Endothelial cell of umbilical vein (primary cell): ENCODE results near the gene ANGPTL1. TPM values are rescaled to one million over a fixed set of nuclear protein-coding genes. Genes with fewer than 3 reads are reported as not detected.

ENCODE experiments used
- BruUV-seq: library from RNA; stranded (reverse); fragments of 400-500 nt; replicated peaks from 2 replicates; lab custom pipeline; 2021; lab: Mats Ljungman, UMichigan
- CTCF ChIA-PET: fragments of 300-600, 350-600 bp; sonication (Branson Sonifier 250); formaldehyde crosslinking; loops from one replicate; lab custom pipeline; 2021; ENCODE audit warnings: antibody characterized with exemption, inconsistent platforms; lab: Charles Lee
- POLR2A ChIA-PET: fragments of 300-600, 350-600 bp; sonication (Branson Sonifier 250); formaldehyde crosslinking; loops from one replicate; lab custom pipeline; 2021; ENCODE audit warnings: antibody characterized with exemption, inconsistent platforms; lab: Charles Lee
- DNase-seq: peaks from one replicate; pipeline ENCODE4 v3.0.0-alpha.2; 2011; ENCODE audit warnings: low read depth, low spot score
- FAIRE-seq: peaks from 2 replicates; lab custom pipeline; 2011; peaks lifted over from hg19 to GRCh38; lab: Jason Lieb, UNC
- H2AFZ ChIP-seq: 2 replicates; pipeline ENCODE4 v1.6.0; 2012; ENCODE audit warnings: low read depth, low read length, control low read depth, inconsistent platforms
- H3K27ac ChIP-seq: 2 replicates; pipeline ENCODE4 v1.5.1; 2011; ENCODE audit warnings: low read depth, mild to moderate bottlenecking, control low read depth, low read length, moderate library complexity; ENCODE audit not compliant: insufficient read depth
- H3K27me3 ChIP-seq, 2 experiments: 2 replicates each; pipeline versions ENCODE4 v1.6.0 to v1.6.1; 2011; ENCODE audit warnings: low read length in 2 of 2, mixed read lengths in 1 of 2; ENCODE audit not compliant: control insufficient read depth in 2 of 2, insufficient read depth in 2 of 2
- H3K36me3 ChIP-seq, 2 experiments: 2 replicates in 1 of 2; 3 replicates in 1 of 2; pipeline ENCODE4 v1.5.1; 2011; ENCODE audit warnings: low read length in 2 of 2, mild to moderate bottlenecking in 1 of 2, moderate library complexity in 1 of 2; ENCODE audit not compliant: control insufficient read depth in 2 of 2, insufficient read depth in 2 of 2; ENCODE audit errors: extremely low read depth in 1 of 2
- H3K4me1 ChIP-seq: 3 replicates; pipeline ENCODE4 v1.5.1; 2011; ENCODE audit warnings: mild to moderate bottlenecking, low read length; ENCODE audit not compliant: control insufficient read depth, insufficient read depth; ENCODE audit errors: extremely low read depth
- H3K4me2 ChIP-seq: 2 replicates; pipeline ENCODE4 v1.6.1; 2011; ENCODE audit warnings: low read length, control low read depth, mixed read lengths; ENCODE audit not compliant: insufficient read depth
- H3K4me3 ChIP-seq, 3 experiments: fragments of 200-600 bp in 1 of 3; sonication (generic), shearing (Covaris generic) in 1 of 3; replicated peaks in 1 of 3; 2 replicates each; pipeline ENCODE4 v1.5.1; 2011 to 2016; ENCODE audit warnings: control low read depth in 3 of 3, low read length in 3 of 3, mild to moderate bottlenecking in 2 of 3, inconsistent platforms in 1 of 3, low read depth in 1 of 3, moderate library complexity in 1 of 3; ENCODE audit not compliant: insufficient read depth in 1 of 3
- H3K79me2 ChIP-seq: 2 replicates; pipeline ENCODE4 v1.6.0; 2012; ENCODE audit warnings: low read length, inconsistent platforms; ENCODE audit not compliant: control insufficient read depth, insufficient read depth
- H3K9ac ChIP-seq: replicated peaks from 2 replicates; pipeline ENCODE3; 2011; ENCODE audit warnings: low read length, control low read depth; ENCODE audit not compliant: insufficient read depth; ENCODE audit errors: extremely low read depth
- H3K9me1 ChIP-seq: replicated peaks from 3 replicates; pipeline ENCODE4 v1.6.0; 2011; ENCODE audit warnings: mild to moderate bottlenecking, low read length; ENCODE audit not compliant: control insufficient read depth, insufficient read depth; ENCODE audit errors: extremely low read depth
- H3K9me3 ChIP-seq: replicated peaks from 2 replicates; pipeline ENCODE4 v1.5.1; 2012; ENCODE audit warnings: low read length, inconsistent platforms; ENCODE audit not compliant: control insufficient read depth, insufficient read depth
- H4K20me1 ChIP-seq: replicated peaks from 2 replicates; pipeline ENCODE3; 2011; ENCODE audit warnings: mild to moderate bottlenecking, low read length; ENCODE audit not compliant: control insufficient read depth, insufficient read depth; ENCODE audit errors: extremely low read depth
- CTCF ChIP-seq, 2 donors: IDR thresholded peaks; 1 replicate in 1 of 2; 2 replicates in 1 of 2; pipeline ENCODE4 v1.5.1; 2011; ENCODE audit warnings: low read length in 2 of 2, mild to moderate bottlenecking in 2 of 2, moderate library complexity in 2 of 2, control low read depth in 1 of 2, inconsistent platforms in 1 of 2, low read depth in 1 of 2; ENCODE audit not compliant: insufficient read depth in 1 of 2; ENCODE audit errors: extremely low read depth in 1 of 2
- FOS ChIP-seq: IDR thresholded peaks from 2 replicates; pipeline ENCODE4 v1.6.1; 2011; ENCODE audit warnings: mild to moderate bottlenecking, low read length, moderate library complexity, borderline replicate concordance; ENCODE audit not compliant: insufficient read depth
- GATA2 ChIP-seq: IDR thresholded peaks from 2 replicates; pipeline ENCODE4 v1.7.0; 2011; ENCODE audit warnings: low read depth, mild to moderate bottlenecking, moderate library complexity, mixed read lengths, low read length; ENCODE audit not compliant: insufficient read length, insufficient read depth
- dilution Hi-C: fragments of 300-500 bp; cut with MboI; formaldehyde crosslinking; loops from one replicate; pipeline ENCODE4 v1.15.0; 2019; ENCODE audit warnings: low sequenced_read_pairs; ENCODE audit not compliant: extremely low pct_ligation_motif_present
- intact Hi-C: fragments of 100-400 bp; cut with micrococcal nuclease; formaldehyde crosslinking; loops from one replicate; pipeline ENCODE4 v1.10.0; 2022
- polyA plus RNA-seq, 4 experiments: library from polyadenylated mRNA; depleted of rRNA in 3 of 4; stranded (reverse) in 3 of 4; unstranded in 1 of 4; fragments of >200 nt; gene quantifications; 2 replicates each; pipeline versions ENCODE4 v1.2.1 to v1.2.3, GENCODE V29; 2011 to 2012; ENCODE audit warnings: missing spikeins in 1 of 4
- total RNA-seq: library from RNA; stranded (reverse); gene quantifications from 2 replicates; pipeline ENCODE4 v1.2.3, GENCODE V29; 2021

The ANGPTL1 gene
- total and polyA plus RNA-seq, 2 donors (not counting 3 experiments of a cell fraction or from before 2014, with no cell fraction given): 0.15 TPM; not detected in 1

- ChIA-PET CTCF (interaction anchor here (0.7 to 5.9 kb wide), 10 partner anchors 9 to 339 kb away, joined by 3 to 17 read pairs (median 4); no protein-coding TSS in a partner anchor), POLR2A (no interaction called here)
- no peaks in the 10 kb centered on the region for H3K9me3 ChIP-seq
- no peak overlapping the region for H3K9ac ChIP-seq
- FAIRE-seq (no peak), DNase-seq (peak; percentile 78)
- dilution Hi-C loops (no loop called here), intact Hi-C loops (loop anchor here (2.0 kb wide), 2 partner anchors 23 to 329 kb away; no protein-coding TSS in a partner anchor)
- H3K27ac ChIP-seq: no peak overlapping the region
- no peaks in the 10 kb centered on the region for H3K27me3 ChIP-seq
- no peaks in the 10 kb centered on the region for H3K9me1 ChIP-seq
- H3K4me2 ChIP-seq: peak overlapping the region; percentile 4
- H4K20me1 ChIP-seq: peaks cover 3% of the 10 kb centered on the region
- TF ChIP-seq GATA2: no peak
- no peaks in the 10 kb centered on the region for H3K79me2 ChIP-seq
- H3K4me3 ChIP-seq: no peak overlapping the region
- H2AFZ ChIP-seq: no peak overlapping the region
- H3K4me1 ChIP-seq: peaks cover 37% of the 10 kb centered on the region
- BruUV-seq: no TSS peak
- H3K36me3 ChIP-seq: no peaks in the 10 kb centered on the region
Measured at GRCh38 chr1:178871551-178872320, 859 bp upstream of the ANGPTL1 start.

- POLR2A ChIA-PET: interaction anchor here (1.1 kb wide), 1 partner anchor 12 kb away, joined by 3 read pairs; no protein-coding TSS in a partner anchor
- H3K9me3 ChIP-seq: no peaks in the 10 kb centered on the region
- FAIRE-seq (no peak), DNase-seq (peak; percentile 9)
- H3K27me3 ChIP-seq: no peaks in the 10 kb centered on the region
- intact Hi-C loops (loop anchor here (2.0 kb wide), 2 partner anchors 21 to 327 kb away; no protein-coding TSS in a partner anchor), dilution Hi-C loops (no loop called here)
- no peak overlapping the region for H2AFZ ChIP-seq
- H3K9me1 ChIP-seq: no peaks in the 10 kb centered on the region
- H3K4me3 ChIP-seq: no peak overlapping the region
- peaks cover 37% of the 10 kb centered on the region for H3K4me1 ChIP-seq
- no peak for TF ChIP-seq CTCF (IDR thresholded peaks at IDR 0.05; ENCODE audit: extremely low read depth in 1 of 2, insufficient read depth in 1 of 2, low read depth in 1 of 2, low read length in 2 of 2)
- TF ChIP-seq GATA2: no peak
- TF ChIP-seq FOS: no peak
- CTCF ChIA-PET: interaction anchor here (1.2 to 5.9 kb wide), 2 partner anchors 11 to 12 kb away, joined by 4 to 17 read pairs; no protein-coding TSS in a partner anchor
- H3K4me2 ChIP-seq: no peak overlapping the region
- H3K79me2 ChIP-seq: no peaks in the 10 kb centered on the region
- H3K27ac ChIP-seq: no peak overlapping the region
- peaks cover 3% of the 10 kb centered on the region for H4K20me1 ChIP-seq
- no peaks in the 10 kb centered on the region for H3K36me3 ChIP-seq
- BruUV-seq: no TSS peak
- no peak overlapping the region for H3K9ac ChIP-seq
Measured at GRCh38 chr1:178870221-178870620, 656 bp downstream of the ANGPTL1 start.
